UCSD-AML1 (cell line): ENCODE data around the gene PFDN4.

Source experiments
- DNase-seq: peaks from one replicate; lab custom pipeline; 2025; ENCODE audit not compliant: unreplicated experiment; lab: John Stamatoyannopoulos, UW

PFDN4 gene

DNA sequence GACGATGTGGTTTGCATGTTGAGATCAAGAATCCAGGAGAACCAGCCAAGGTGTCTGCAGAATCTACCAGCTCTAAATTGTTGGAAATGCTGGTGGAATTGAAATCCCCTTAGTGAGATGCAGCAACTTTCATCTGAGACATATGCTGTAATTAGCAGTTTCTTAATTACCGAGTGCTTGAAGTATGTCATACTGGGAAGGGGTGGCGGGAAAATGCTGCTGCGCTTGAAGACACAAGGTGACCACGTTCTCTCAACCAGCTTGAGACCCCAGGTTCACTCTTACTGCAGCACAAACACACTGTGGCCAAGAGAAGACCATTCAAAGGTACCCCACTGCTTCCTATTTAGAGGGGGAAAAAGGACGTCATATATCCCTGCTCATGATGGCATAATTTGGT is 59.0 kb downstream of the PFDN4 start:
- DNase-seq: no peak

DNA sequence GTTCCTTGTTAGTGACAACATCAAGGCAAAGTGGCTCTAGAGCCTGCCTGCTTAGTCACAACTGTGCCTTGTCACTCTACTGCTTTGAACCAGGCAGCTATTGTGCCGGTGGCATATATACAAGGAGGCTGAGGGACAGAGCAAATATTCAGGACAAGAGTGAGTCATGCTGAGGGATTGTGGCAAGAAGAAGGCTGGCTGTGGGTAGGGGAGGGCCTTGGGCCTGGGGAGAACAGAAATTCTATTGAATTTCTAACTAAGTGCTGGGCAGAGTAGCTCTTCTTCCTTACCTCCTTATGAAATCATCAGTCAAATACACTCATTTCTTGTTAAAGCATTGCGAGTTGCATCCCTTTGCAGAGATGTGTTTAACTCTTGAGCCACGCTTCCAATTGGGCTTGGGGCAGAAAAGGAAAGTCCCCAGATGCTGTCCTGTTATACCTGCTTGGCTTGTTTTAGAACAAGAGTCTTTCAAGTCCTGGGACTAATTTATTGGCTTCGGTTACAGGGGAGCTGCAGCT is 59.7 kb downstream of the PFDN4 start:
- no peak for DNase-seq

GRCh38 chr20:54268941-54269340 is 61.1 kb downstream of the PFDN4 start:
- DNase-seq: no peak
